HepG2 (cell line): ENCODE data around the gene ARID3C. TPM values are rescaled to one million over a fixed set of nuclear protein-coding genes. Genes with fewer than 3 reads are reported as not detected.

Experiments
- BHLHE40 ChIP-seq: IDR thresholded peaks from 2 replicates; pipeline ENCODE4 v1.6.1; 2011; ENCODE audit warnings: low read length, improper control_type of control experiment
- FOXA1 ChIP-seq, 2 experiments: fragments of 450-650 bp in 1 of 2; sonication (generic) in 1 of 2; formaldehyde crosslinking in 1 of 2; IDR thresholded peaks; 2 replicates each; pipeline versions ENCODE4 v1.4.0 to v1.6.1; 2016 to 2020; ENCODE audit warnings: missing genetic modification reagents in 1 of 2
- HES4 ChIP-seq: sonication (generic); formaldehyde crosslinking; IDR thresholded peaks from 2 replicates; pipeline ENCODE4 v1.9.0; 2021; ENCODE audit warnings: mild to moderate bottlenecking, missing genetic modification reagents, borderline replicate concordance
- HOMEZ ChIP-seq: IDR thresholded peaks from 2 replicates; pipeline ENCODE4 v1.6.1; 2016; ENCODE audit warnings: low read depth
- IKZF1 ChIP-seq: fragments of 450-650 bp; IDR thresholded peaks from 2 replicates; pipeline ENCODE4 v1.7.1; 2016
- IKZF5 ChIP-seq: IDR thresholded peaks from 2 replicates; pipeline ENCODE4 v1.6.1; 2018; ENCODE audit warnings: missing genetic modification reagents, mild to moderate bottlenecking, missing compliant biosample characterization
- JARID2 ChIP-seq: sonication (generic); formaldehyde crosslinking; IDR thresholded peaks from 2 replicates; pipeline ENCODE4 v1.8.1; 2023; ENCODE audit warnings: missing genetic modification reagents, inconsistent platforms; ENCODE audit not compliant: insufficient replicate concordance
- NR2F2 ChIP-seq: IDR thresholded peaks from 2 replicates; pipeline ENCODE4 v1.6.1; 2012; ENCODE audit warnings: low read depth, inconsistent platforms, borderline replicate concordance
- PREB ChIP-seq: sonication (generic); formaldehyde crosslinking; IDR thresholded peaks from 2 replicates; pipeline ENCODE4 v1.4.0; 2020; ENCODE audit warnings: missing genetic modification reagents
- SATB2 ChIP-seq: sonication (generic); formaldehyde crosslinking; IDR thresholded peaks from 2 replicates; pipeline ENCODE4 v1.5.0; 2020; ENCODE audit warnings: missing genetic modification reagents
- SMARCE1 ChIP-seq: fragments of 450-650 bp; IDR thresholded peaks from 2 replicates; pipeline ENCODE4 v1.6.1; 2017; ENCODE audit warnings: borderline replicate concordance
- SMYD3 ChIP-seq: sonication (generic); formaldehyde crosslinking; IDR thresholded peaks from 2 replicates; pipeline ENCODE4 v1.8.1; 2023; ENCODE audit warnings: mild to moderate bottlenecking, missing genetic modification reagents
- SP1 ChIP-seq, 2 experiments: fragments of 450-650 bp in 1 of 2; sonication (generic) in 1 of 2; formaldehyde crosslinking in 1 of 2; IDR thresholded peaks; 2 replicates each; pipeline versions ENCODE4 v1.4.0 to v1.6.1; 2016 to 2020; ENCODE audit warnings: missing genetic modification reagents in 1 of 2
- SP2 ChIP-seq: sonication (generic); formaldehyde crosslinking; IDR thresholded peaks from 2 replicates; pipeline ENCODE4 v1.5.1; 2020; ENCODE audit warnings: mild to moderate bottlenecking, missing genetic modification reagents
- TBX2 ChIP-seq: sonication (generic); formaldehyde crosslinking; IDR thresholded peaks from 2 replicates; pipeline ENCODE4 v1.5.0; 2020; ENCODE audit warnings: missing genetic modification reagents, mild to moderate bottlenecking, borderline replicate concordance
- ZBTB21 ChIP-seq: sonication (generic); formaldehyde crosslinking; IDR thresholded peaks from 2 replicates; pipeline ENCODE4 v1.4.0; 2020; ENCODE audit warnings: missing genetic modification reagents
- ZBTB37 ChIP-seq: sonication (generic); formaldehyde crosslinking; IDR thresholded peaks from 2 replicates; pipeline ENCODE4 v1.4.0; 2020; ENCODE audit warnings: mild to moderate bottlenecking, missing genetic modification reagents
- ZNF512 ChIP-seq: sonication (generic); formaldehyde crosslinking; IDR thresholded peaks from 2 replicates; pipeline ENCODE4 v1.4.0; 2020; ENCODE audit warnings: mild to moderate bottlenecking, missing genetic modification reagents
- ZNF597 ChIP-seq: sonication (generic); formaldehyde crosslinking; IDR thresholded peaks from 2 replicates; pipeline ENCODE4 v1.5.0; 2020; ENCODE audit warnings: missing genetic modification reagents
- ZNF703 ChIP-seq: sonication (generic); formaldehyde crosslinking; IDR thresholded peaks from 2 replicates; pipeline ENCODE4 v1.5.1; 2020; ENCODE audit warnings: missing genetic modification reagents, mild to moderate bottlenecking, moderate library complexity, borderline replicate concordance
- ZNF782 ChIP-seq: sonication (generic); formaldehyde crosslinking; IDR thresholded peaks from 2 replicates; pipeline ENCODE4 v1.4.0; 2020; ENCODE audit warnings: missing genetic modification reagents, mild to moderate bottlenecking, borderline replicate concordance
- polyA plus RNA-seq, 8 experiments: library from polyadenylated mRNA; depleted of rRNA in 3 of 8; stranded (reverse) in 7 of 8; unstranded in 1 of 8; fragments of >200 nt; fragmentation: Illumina TruSeq in 4 of 8; extraction: Trizol in 4 of 8; gene quantifications; 2 replicates each; pipeline versions ENCODE4 v1.2.1 to v1.2.3, GENCODE V29; 2011 to 2016; ENCODE audit warnings: low read depth in 4 of 8, missing spikeins in 1 of 8, mixed read lengths in 1 of 8; ENCODE audit not compliant: insufficient read depth in 1 of 8
- total RNA-seq, 5 experiments: library from RNA; depleted of rRNA; stranded (reverse); fragments of >200 nt; fragmentation: Illumina TruSeq; extraction: Trizol; gene quantifications; 2 replicates each; pipeline ENCODE4 v1.2.3, GENCODE V29; 2016; ENCODE audit warnings: low read depth in 1 of 5

The ARID3C gene
- total and polyA plus RNA-seq, 2 of the 13 experiments (the other 11 are each of a cell fraction or from before 2014, with no cell fraction given): not detected

- TF ChIP-seq HOMEZ (peak; percentile 62; the same call in 1 of the 2 replicates), SP1 (IDR thresholded peaks at IDR 0.05) (no peak), SP1 (CRISPR knock-in tag; IDR thresholded peaks at IDR 0.05) (peak; percentile 94), IKZF1 (no peak), ZBTB37 (CRISPR knock-in tag) (no peak; the same call in 1 of the 2 replicates), HES4 (CRISPR knock-in tag) (no peak; the same call in 1 of the 2 replicates), ZNF512 (no peak), IKZF5 (CRISPR knock-in tag) (peak; percentile 60; the same call in 1 of the 2 replicates), SMARCE1 (no peak), JARID2 (CRISPR knock-in tag) (no peak), PREB (CRISPR knock-in tag) (no peak), ZBTB21 (CRISPR knock-in tag) (no peak), TBX2 (CRISPR knock-in tag) (peak; percentile 62; the same call in 1 of the 2 replicates), SMYD3 (CRISPR knock-in tag) (0 out of 2 replicates have a peak, but pooled peaks have one; percentile 67), ZNF782 (CRISPR knock-in tag) (no peak; the same call in 1 of the 2 replicates), SP2 (CRISPR knock-in tag) (peak; percentile 81), NR2F2 (peak; percentile 13; the same call in 1 of the 2 replicates), ZNF597 (CRISPR knock-in tag) (no peak), FOXA1 (IDR thresholded peaks at IDR 0.05) (no peak), FOXA1 (CRISPR knock-in tag; IDR thresholded peaks at IDR 0.05) (no peak), SATB2 (0 out of 2 replicates have a peak, but pooled peaks have one; percentile 14), BHLHE40 (peak; percentile 90), ZNF703 (CRISPR knock-in tag) (no peak; the same call in 1 of the 2 replicates)
These were observed 8.7 kb upstream of the ARID3C start, which contains the start of gene SIGMAR1 (continued) for GRCh38 chr9:34637356-34638137.
